Stimulated activated CD4-positive, alpha-beta T cell treated with anti-CD3 and anti-CD28 coated beads, Interleukin-4, amount 100 ng/mL, for 4 hours (primary cell): ENCODE data around the gene RNU1-2.
A peak's percentile ranks its signal among the peaks of the same experiment; 100 is the strongest.
"Not testable (repeated sequence)": the region's sequence is repeated elsewhere in the genome, so short reads cannot be mapped to it uniquely, and the experiment has no call there.

Source experiments
- DNase-seq, 2 experiments: peaks; one replicate each; pipeline ENCODE4 v3.0.0-alpha.2; 2020

RNU1-2 gene

DNA sequence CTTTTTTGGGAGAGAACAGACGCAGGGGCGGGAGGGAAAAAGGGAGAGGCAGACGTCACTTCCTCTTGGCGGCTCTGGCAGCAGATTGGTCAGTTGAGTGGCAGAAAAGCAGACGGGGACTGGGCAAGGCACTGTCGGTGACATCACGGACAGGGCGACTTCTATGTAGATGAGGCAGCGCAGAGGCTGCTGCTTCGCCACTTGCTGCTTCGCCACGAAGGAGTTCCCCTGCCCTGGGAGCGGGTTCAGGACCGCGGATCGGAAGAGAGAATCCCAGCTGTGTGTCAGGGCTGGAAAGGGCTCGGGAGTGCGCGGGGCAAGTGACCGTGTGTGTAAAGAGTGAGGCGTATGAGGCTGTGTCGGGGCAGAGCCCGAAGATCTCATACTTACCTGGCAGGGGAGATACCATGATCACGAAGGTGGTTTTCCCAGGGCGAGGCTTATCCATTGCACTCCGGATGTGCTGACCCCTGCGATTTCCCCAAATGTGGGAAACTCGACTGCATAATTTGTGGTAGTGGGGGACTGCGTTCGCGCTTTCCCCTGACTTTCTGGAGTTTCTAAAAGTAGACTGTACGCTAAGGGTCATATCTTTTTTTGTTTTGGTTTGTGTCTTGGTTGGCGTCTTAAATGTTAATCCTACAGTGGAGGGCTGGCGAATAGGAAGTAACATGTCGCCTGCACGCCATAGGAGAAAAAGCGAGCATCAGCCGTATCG lies at the start of gene RNU1-2:
Gene RNU1-2 (plus strand): TSS at position 383 of the 718 bp plus-strand sequence.
- DNase-seq: peak; percentile 79 to 83

GRCh38 chr1:16856201-16856600 lies 39.6 kb upstream of the RNU1-2 start:
- DNase-seq: not testable (repeated sequence)

DNA sequence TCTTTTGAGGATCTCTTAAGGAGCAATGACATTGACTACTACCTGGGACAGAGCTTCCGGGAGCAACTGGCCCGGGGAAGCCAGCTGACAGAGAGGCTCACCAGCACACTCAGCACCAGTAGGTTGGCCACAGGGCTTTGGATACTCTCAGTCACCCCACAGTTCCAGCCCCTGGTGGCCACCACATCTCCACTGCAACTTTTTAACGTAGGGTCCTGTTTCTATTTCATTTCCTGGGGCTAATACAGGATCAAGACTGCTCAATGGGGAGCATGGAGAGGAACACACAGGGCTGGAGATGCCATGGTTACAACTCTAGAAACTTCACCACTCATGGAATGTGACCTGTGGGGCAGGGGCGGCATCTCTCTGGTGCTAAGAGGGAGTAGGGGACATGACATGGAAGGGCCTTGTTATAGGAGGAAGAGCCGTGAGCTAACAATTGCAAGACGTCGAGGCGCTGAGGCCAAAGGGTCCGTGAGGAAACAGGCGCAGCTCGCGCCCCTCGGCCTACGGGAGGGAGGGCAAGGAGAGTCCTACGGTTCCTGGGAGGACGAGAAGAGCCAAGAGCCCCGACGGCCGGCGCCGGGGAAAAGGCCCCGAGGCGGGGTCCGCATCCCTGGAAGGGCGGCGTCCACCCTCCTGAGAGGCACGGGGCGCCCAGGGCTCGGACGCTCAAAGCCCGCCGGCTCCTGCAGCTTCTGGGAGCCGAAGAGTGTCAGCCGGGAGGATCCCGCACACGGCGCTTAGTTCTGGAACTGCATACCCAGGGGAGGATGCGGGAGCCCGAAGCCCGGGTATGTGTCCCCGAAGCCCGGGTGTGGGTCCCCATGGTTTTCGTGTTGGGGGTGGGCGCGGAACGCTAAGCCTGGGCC lies 36.4 kb upstream of the RNU1-2 start:
- DNase-seq: not testable (repeated sequence)

DNA sequence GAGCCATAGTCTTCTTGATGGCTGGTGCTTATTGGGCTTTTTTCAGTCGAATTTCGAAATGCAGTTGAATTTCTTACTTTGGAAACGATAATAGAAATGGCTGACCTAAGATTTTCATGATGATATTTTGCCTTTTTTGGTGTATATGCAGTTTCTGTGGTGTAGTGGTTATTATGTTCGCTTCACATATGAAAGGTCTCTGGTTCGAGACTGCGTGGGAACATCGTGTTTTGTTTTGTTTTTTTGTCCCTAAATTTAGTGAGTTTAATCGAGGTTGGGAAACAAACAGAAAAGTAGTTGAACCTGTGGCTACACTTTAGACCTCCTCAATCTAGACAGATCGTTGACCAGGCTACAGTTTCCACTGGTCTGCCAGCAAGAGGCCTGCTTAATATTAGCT lies 35.7 kb upstream of the RNU1-2 start:
- DNase-seq: not testable (repeated sequence)

DNA sequence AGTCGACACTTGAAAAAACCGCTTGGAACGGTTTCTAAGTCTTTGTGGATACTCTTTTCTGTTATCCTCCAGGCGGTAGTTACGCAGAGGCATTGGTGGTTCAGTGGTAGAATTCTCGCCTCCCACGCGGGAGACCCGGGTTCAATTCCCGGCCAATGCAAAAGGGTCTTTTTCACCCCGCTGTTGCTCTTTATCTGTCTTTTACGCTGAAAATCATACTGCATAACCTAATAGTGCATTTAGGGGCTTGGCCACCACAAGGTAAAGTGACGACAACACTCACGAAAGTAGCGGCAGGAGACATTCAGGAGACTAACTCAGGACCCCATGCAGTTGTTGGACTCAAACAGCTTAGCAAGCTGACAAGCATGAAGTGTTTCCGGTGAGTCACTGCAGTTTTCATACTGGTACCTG lies 33.9 kb upstream of the RNU1-2 start:
- DNase-seq: not testable (repeated sequence)

DNA sequence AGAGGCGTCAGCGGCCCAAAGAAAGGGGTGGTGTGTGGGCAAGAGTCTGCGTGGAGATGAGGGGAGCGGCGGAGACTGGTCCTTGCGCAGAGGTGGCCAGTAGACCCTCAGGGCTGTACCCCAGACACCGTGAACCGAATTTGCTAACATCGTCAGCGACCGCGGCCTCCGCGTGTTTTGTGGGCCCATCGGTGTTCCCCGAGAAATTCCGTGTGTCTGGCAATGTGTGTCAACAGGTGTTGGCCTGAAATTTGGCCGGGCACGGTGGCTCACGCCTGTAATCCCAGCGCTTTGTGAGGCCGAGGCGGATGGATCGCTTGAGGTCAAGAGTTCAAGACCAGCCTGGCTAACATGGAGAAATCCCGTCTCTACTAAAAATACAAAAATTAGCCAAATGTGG lies 33.4 kb upstream of the RNU1-2 start:
- DNase-seq: not testable (repeated sequence)

DNA sequence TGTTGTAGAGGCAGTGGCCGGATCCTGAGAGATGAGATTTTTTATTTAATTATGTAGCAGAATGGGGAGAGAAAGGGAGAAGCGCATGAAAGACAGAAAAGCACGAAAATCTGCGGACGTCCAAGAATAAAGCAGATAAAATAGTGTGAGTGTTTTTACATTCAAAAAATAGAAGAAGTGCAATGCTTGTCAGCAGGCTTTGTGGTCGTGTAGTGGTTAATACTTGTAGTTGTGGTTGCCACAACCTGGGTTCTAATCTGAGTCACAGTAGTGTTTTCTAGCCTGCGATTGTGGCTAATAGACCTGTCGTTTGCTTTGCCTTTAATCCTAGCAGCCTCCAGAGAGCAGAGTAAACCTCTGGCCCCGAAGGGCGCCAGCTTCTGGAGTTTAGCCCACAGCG lies 32.8 kb upstream of the RNU1-2 start:
- DNase-seq: not testable (repeated sequence)

DNA sequence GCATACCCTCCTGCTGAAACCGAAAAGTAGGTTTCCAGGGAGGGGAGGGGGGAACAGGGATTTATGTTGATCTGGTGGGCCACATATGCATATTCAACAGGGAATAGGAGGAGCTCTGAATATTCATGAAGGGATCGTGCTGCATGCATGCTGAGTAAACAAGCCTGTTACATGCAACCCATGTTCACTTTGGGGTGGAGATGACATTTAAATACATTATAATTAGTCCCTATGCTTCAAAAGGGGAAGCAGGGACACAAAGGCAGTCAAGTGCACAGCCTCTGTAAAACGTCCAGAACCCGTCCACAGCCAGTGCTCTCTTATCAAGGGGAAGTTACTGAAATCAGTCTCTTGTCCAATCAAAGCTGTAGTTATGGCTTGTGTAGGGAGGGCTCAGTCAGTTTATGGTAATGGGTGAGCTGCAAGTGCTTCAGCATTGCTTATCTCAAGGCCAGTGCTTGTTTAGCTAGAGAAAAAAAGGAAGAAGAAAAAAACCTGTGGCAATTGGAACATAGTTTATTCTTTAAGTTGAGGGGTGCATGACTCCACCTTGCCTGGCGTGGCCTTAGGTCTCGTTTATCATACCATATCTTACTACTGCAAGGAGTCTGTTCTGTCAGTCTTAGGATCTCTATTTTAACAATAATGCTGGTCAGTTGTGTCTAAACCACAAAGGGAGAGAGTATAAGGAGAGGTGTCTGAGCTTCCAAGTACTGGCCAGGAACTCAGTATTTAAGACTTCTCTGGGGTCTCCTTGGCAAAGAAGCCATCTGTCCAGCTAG lies 28.7 kb upstream of the RNU1-2 start:
- not testable (repeated sequence) for DNase-seq

- not testable (repeated sequence) for DNase-seq
These were observed 27.0 kb upstream of the RNU1-2 start for GRCh38 chr1:16868787-16869186.

- DNase-seq: not testable (repeated sequence)
These were observed 25.8 kb upstream of the RNU1-2 start for GRCh38 chr1:16869996-16870395.

- not testable (repeated sequence) for DNase-seq
These were observed 24.6 kb upstream of the RNU1-2 start for GRCh38 chr1:16871171-16871570.

DNA sequence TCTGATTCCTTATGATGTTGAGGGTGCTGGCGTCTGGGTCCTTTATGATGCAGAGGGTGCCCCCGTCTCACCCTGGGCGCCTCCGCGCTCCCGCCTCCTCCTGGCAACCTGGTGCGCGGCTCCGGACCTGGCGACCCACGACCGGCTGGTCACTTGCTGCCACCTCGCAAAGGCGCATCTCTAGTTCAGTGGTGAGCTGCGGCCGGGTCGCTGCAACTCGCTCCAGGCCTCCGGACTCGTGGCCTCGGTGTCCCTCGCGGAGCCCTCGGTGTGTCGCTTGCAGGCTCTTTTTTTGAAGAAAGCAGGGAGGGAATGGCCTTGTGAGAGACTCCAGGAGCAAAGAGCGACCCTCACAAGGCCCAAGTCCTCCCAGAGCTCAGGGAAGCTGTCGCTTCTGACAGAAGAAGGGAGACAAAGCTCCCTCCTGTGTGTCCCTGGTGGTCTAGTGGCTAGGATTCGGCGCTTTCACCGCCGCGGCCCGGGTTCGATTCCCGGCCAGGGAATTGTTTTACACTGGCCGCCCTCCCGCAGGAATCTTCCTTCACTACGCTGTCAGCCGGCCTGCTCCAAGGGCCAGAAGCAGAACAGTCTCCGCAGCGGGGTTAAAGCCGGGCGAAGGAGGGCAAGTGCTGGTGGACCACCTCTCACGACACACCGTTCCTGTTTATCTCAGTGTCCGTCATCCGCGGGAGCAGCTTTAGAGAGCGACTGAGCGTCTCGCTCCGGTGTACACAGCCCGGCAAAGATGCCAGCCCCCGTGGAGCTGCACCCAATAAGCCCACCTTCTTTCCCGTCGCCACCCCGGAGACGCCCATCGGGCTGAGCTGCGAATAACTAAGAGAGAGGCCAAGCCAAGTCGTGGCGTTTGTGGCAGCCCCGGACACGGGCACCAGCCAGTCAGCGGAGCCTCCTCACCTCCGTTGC lies 23.4 kb upstream of the RNU1-2 start:
- DNase-seq: peak; percentile 20 to 54

GRCh38 chr1:16873076-16873879 lies 22.5 kb upstream of the RNU1-2 start:
- peak; percentile 62 to 66 for DNase-seq

DNA sequence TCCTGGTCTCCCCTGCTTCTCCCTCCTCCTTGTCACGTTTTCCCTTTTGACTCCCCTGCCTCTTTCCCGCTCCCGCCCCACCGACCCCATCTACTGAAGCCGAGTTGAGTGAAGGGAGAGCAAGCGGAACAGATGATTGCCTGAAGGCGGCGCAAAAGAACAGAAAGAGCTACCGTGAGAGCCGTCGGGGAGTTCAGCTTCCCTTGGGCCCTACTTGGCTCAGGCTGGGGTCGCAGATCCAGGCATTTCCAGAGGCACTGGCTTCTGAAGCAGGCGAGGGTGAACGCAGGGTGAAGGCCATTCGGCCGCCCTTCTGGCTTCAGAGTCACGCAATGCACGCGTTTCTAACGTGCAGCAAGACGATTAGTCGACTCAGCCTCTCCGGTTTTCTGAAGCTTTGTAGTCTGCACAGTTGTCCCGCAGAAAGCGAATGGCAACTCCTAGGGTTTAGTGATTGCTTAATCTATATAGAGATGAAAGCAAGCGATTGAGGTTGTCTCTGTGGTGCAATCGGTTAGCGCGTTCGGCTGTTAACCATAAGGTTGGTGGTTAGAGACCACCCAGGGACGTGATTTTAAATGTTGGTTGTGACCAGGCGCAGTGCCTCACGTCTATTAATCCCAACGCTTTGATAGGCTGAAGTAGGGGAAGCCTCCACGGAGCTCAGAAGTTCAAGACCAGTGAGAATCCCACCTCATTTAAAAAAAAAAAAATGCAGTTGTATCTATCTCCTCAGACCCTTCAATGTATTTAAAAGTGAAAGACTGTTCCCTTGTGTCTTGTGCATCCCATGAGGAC lies 20.6 kb upstream of the RNU1-2 start:
- not testable (repeated sequence) for DNase-seq

DNA sequence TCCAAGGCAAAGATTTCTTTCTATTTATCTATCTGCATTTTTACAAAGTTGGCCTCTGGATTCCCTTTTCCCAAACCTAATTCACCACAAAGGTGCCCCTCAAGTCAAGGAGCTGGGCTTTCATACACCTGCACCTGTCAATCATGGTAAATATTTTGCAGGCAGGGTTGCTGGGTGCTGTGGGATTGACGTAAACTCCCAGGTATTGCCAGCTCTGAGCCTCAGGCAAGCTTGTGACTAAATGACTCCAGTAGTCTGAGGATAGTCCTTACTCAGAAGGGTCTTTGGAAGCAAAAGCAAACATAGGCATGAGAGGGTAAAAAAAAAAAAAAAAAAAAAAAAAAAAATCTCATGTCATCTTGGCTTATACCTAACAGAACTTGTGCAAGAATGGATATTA lies 14.0 kb upstream of the RNU1-2 start:
- not testable (repeated sequence) for DNase-seq

GRCh38 chr1:16882986-16883385 lies 12.8 kb upstream of the RNU1-2 start:
- no peak for DNase-seq

DNA sequence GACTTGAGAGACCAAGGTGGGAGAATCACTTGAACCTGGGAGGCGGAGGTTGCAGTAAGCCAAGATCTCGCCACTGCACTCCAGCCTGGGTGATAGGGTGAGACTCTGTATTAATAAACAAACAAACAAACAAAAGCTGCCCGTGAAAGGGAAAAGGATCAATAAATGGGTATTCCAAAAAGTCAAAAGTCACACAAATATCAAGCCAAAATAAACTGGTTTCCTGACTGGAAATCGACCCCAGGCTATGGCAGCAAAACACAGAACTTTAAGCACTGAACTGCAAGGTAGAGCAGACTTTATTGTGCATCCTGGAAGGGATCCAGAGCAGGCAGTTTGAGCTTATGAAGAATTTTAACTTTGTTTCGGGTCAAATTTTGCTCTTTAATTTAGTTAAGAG lies 11.3 kb upstream of the RNU1-2 start:
- not testable (repeated sequence) for DNase-seq

GRCh38 chr1:16886860-16887605 lies 8.7 kb upstream of the RNU1-2 start:
- no peak for DNase-seq
